BJ (cell line): Measurements from ENCODE around the gene NSUN5. TPM values are rescaled to one million over a fixed set of nuclear protein-coding genes. Genes with fewer than 3 reads are reported as not detected.
"Not testable (repeated sequence)": the region's sequence is repeated elsewhere in the genome, so short reads cannot be mapped to it uniquely, and the experiment has no call there.

ENCODE experiments used
- CTCF ChIA-PET: fragments of 350-600 bp; formaldehyde crosslinking; extraction: SDS; loops from one replicate; lab custom pipeline; 2021; ENCODE audit warnings: antibody characterized with exemption, inconsistent platforms; lab: Yijun Ruan, JAX
- POLR2A ChIA-PET: fragments of 300-600 bp; sonication (Branson Sonifier 250); formaldehyde crosslinking; extraction: SDS; loops from one replicate; lab custom pipeline; 2021; ENCODE audit warnings: antibody characterized with exemption; lab: Charles Lee
- DNase-seq: peaks from one replicate; pipeline ENCODE4 v3.0.0-alpha.2; 2011; ENCODE audit warnings: low read depth
- H3K27me3 ChIP-seq: 2 replicates; pipeline ENCODE4 v1.6.0; 2011; ENCODE audit warnings: low read length; ENCODE audit not compliant: control insufficient read depth, insufficient read depth
- H3K36me3 ChIP-seq: 2 replicates; pipeline ENCODE4 v1.5.1; 2011; ENCODE audit warnings: low read length; ENCODE audit not compliant: control insufficient read depth, insufficient read depth
- H3K4me3 ChIP-seq: 2 replicates; pipeline ENCODE4 v1.5.1; 2011; ENCODE audit warnings: low read depth, mild to moderate bottlenecking, control low read depth, low read length
- CTCF ChIP-seq: IDR thresholded peaks from 2 replicates; pipeline ENCODE4 v1.5.1; 2011; ENCODE audit warnings: low read depth, mild to moderate bottlenecking, control low read depth, inconsistent platforms, low read length, moderate library complexity; ENCODE audit not compliant: insufficient read depth
- polyA plus RNA-seq: library from polyadenylated mRNA; depleted of rRNA; stranded (reverse); fragments of >200 nt; gene quantifications from 2 replicates; pipeline ENCODE4 v1.2.3, GENCODE V29; 2011

The NSUN5 gene
- polyA plus RNA-seq, 1 experiment = 23.6 TPM

DNA sequence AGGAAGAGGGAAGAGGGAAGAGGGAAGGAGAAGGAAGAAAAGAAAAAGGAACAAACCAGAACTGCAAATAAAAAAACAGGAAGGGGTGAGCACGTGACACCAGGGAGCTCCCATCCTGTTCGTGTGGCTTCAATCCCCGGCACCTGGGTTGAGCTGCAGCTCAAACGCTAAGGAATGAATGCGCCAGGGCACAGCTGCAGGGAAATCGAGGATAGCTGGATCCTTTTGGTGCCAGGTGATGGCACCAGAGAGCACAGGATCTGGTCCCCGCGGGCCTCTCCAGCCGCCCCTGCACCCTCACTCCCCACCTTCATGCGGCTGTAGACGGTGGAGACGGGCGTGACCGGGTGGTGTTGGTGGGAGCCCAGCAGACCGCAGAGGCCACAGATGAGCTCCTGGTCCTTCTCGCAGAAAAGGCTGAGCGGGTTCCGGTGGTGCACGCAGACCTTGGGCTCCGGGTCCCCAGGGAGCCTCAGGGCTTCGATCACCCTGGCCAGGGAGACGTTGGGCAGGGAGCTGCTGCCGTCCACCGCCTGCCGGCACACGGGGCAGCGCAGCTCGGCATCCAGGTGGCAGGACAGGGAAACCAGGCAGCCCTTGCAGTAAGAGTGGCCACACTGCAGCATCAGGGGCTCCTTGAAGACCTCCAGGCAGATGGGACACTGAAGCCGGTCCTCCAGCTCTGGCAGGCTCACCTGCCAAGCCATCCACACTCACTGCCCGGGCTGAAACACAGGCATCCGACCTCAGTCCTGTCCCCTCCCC lies 15.6 kb upstream of the NSUN5 start:
- peak; percentile 70 for TF ChIP-seq CTCF
- H3K27me3 ChIP-seq, H3K36me3 ChIP-seq, H3K4me3 ChIP-seq, DNase-seq, POLR2A ChIA-PET: not testable (repeated sequence)
- CTCF ChIA-PET = interaction anchor here (0.6 to 3.0 kb wide), 16 partner anchors 10 to 410 kb away, joined by 3 to 32 read pairs (median 4); no protein-coding TSS in a partner anchor

GRCh38 chr7:73323434-73324080 lies 14.9 kb upstream of the NSUN5 start:
- DNase-seq, H3K27me3 ChIP-seq, H3K4me3 ChIP-seq, POLR2A ChIA-PET, H3K36me3 ChIP-seq: not testable (repeated sequence)
- CTCF ChIA-PET = interaction anchor here (0.6 to 3.0 kb wide), 16 partner anchors 10 to 411 kb away, joined by 3 to 32 read pairs (median 4); no protein-coding TSS in a partner anchor

- CTCF ChIA-PET = interaction anchor here (0.7 kb wide), 1 partner anchor 13 kb away, joined by 3 read pairs; no protein-coding TSS in a partner anchor
- H3K27me3 ChIP-seq, H3K4me3 ChIP-seq, DNase-seq, POLR2A ChIA-PET, H3K36me3 ChIP-seq: not testable (repeated sequence)
Measured at GRCh38 chr7:73320009-73320408, 11.4 kb upstream of the NSUN5 start.

DNA sequence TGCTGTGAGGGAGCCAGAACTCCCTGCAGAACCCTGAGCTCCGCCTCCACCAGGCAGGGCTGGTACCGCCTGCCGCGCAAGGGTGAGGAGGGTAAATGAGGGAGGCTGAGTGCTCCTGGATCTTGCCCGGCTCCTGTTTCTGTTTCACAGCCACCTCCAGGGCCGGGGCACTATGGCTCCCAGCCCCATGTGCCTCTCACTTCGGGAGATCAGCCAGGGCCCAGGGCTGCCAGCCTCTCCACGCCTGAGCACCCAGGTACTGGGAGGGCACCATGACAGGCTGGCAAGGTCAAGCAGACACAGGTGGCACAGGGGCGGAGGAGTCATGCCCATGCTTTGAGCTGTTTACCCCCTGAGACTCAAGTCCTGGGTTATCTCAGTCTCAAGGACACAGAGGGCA lies 10.9 kb upstream of the NSUN5 start:
- H3K27me3 ChIP-seq, H3K36me3 ChIP-seq, CTCF ChIA-PET, POLR2A ChIA-PET, H3K4me3 ChIP-seq, DNase-seq: not testable (repeated sequence)

DNA sequence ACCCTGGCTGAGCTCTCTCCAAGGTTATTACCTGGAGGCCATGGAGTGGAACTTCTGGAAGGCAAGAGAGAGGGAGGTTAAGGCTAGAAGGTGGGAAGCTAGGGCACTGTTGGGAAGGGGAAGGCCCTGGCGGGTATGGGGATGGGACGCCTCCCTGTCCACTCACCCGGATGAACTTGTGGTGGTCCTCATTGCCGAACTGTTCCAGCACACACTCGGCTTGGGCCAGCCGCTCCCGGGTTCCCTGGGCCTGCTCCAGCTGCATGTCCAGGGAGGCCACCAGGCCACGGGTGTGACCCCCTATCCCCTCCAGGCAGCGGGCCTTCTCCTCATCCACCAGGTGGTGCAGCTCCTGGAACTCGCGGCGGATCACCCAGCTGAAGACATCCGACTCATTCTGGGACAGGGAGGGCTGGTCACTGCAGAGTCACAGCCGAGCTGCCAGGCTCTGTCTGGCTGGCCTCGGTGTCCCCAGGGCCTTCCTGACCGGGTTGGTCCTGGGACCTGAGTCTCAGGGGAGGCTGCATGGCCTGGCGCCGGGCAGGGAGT lies 10.1 kb upstream of the NSUN5 start:
- H3K27me3 ChIP-seq, POLR2A ChIA-PET, CTCF ChIA-PET, H3K4me3 ChIP-seq, DNase-seq, H3K36me3 ChIP-seq: not testable (repeated sequence)

DNA sequence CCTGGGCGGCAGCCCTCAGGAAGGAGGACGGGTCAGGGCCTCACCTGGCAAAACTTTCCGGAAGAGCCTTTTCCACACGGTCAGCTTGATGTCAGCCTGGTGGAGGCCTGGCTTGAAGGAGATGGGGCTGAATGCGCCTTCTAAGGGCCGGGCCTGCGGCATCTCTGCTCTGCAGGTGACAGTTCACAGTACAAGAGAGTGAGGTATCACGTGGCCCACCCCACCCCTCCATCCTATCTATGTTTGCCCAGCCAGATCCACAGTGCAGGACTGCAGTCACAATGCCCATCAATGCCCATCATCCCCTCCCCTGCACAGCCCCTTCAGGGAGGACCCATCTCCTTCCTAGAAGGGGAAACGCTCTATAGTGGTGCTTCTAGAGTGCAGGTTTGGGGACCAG lies 7.9 kb upstream of the NSUN5 start:
- ChIA-PET POLR2A (no interaction called here), CTCF (interaction anchor here (1.5 kb wide), 1 partner anchor 26 kb away, joined by 6 read pairs; no protein-coding TSS in a partner anchor)
- H3K36me3 ChIP-seq = no peaks in the 10 kb centered on the region
- no peak overlapping the region for H3K4me3 ChIP-seq
- no peak for TF ChIP-seq CTCF
- H3K27me3 ChIP-seq = no peaks in the 10 kb centered on the region; the same call in 1 of the 2 replicates
- DNase-seq = no peak

DNA sequence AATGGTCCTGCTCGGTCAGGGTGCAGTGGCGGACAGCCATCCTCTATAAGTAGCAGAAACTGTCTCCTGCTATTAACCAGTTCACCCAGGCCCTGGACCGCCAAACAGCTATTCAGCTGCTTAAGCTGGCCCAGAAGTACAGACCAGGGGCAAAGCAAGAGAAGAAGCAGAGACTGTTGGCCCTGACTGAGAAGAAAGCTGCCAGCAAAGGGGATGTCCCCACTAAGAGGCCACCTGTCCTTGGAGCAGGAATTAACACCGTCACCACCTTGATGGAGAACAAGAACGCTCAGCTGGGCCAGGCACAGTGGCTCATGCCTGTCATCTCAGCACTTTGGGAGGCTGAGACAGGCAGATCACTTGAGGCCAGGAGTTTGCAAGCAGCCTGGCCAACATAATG lies 5.6 kb upstream of the NSUN5 start:
- POLR2A ChIA-PET = no interaction called here
- H3K27me3 ChIP-seq = no peaks in the 10 kb centered on the region
- CTCF ChIA-PET = interaction anchor here (0.9 to 1.5 kb wide), 2 partner anchors 37 to 122 kb away, joined by 3 to 4 read pairs; no protein-coding TSS in a partner anchor
- no peak overlapping the region for H3K4me3 ChIP-seq
- DNase-seq = no peak
- no peak for TF ChIP-seq CTCF
- H3K36me3 ChIP-seq = no peaks in the 10 kb centered on the region
